Measurements from ENCODE around the gene RPTN.

DNA sequence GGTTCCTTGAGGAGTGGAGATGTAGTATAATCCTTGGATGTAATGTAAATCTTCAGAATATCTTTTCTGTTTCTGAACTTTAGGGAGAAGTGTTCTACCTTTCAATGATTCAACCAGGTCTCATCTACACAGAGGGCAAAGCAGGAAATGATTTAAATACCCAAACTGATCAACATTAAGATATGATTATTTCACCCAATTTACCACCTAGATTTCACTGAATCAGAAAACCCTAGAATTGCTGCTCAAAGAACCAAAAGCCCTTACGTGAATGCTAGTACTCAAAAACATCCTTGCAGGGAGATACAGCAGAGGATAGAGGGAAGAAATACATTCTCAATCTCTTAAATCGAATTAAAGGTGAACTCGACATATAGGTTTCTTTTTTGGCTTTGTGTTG is 5.0 kb downstream of the RPTN start:
- TF ChIP-seq, protein P1, sequence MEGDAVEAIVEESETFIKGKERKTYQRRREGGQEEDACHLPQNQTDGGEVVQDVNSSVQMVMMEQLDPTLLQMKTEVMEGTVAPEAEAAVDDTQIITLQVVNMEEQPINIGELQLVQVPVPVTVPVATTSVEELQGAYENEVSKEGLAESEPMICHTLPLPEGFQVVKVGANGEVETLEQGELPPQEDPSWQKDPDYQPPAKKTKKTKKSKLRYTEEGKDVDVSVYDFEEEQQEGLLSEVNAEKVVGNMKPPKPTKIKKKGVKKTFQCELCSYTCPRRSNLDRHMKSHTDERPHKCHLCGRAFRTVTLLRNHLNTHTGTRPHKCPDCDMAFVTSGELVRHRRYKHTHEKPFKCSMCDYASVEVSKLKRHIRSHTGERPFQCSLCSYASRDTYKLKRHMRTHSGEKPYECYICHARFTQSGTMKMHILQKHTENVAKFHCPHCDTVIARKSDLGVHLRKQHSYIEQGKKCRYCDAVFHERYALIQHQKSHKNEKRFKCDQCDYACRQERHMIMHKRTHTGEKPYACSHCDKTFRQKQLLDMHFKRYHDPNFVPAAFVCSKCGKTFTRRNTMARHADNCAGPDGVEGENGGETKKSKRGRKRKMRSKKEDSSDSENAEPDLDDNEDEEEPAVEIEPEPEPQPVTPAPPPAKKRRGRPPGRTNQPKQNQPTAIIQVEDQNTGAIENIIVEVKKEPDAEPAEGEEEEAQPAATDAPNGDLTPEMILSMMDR (IDR thresholded peaks at IDR 0.05), result no peak
- no peak for TF ChIP-seq POLR2A (IDR thresholded peaks at IDR 0.05)
